HL-60/S4 (cell line): ENCODE data around the gene DNAJB6.
"Not testable (repeated sequence)": the region's sequence is repeated elsewhere in the genome, so short reads cannot be mapped to it uniquely, and the experiment has no call there.

Experiments used
- in situ Hi-C: fragments of 300-500 bp; cut with MboI; formaldehyde crosslinking; loops from 2 replicates; pipeline ENCODE4 v1.14.3; 2022; ENCODE audit warnings: low sequenced_read_pairs

Gene DNAJB6

DNA sequence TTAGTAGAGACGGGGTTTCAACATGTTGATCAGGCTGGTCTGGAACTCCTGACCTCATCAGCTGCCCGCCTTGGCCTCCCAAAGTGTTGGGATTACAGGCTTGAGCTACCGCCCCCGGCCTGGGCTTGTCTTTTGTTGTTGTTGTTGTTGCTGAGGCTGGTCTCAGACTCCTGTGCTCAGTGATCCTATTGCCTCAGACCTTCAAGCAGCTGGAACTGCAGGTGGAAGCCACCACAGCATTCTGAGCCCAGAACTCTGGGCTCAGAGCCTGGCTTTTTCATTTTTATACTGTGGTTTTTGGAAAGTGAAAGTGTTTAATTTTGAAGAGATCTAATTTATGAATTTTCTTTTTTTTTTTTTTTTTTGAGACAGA, 16.2 kb upstream of the DNAJB6 start:
- in situ Hi-C loops = no loop called here

DNA sequence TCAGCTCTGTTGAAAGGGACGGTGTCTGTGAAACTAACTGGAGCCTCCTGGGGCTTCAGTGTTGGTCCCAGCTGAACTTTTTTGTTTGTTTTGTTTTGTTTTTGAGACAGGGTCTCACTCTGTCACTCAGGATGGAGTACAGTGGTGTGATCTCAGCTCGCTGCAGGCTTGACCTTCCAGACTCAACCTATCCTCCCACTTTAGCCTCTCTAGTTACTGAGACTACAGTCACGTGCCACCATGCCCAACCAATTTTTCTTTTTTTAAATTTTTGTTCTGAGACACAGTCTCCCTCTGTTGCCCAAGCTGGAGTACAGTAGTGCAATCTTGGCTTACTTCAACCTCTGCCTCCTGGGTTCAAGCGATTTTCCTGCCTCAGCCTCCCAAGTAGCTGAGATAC, 13.4 kb upstream of the DNAJB6 start:
- in situ Hi-C loops = no loop called here

DNA sequence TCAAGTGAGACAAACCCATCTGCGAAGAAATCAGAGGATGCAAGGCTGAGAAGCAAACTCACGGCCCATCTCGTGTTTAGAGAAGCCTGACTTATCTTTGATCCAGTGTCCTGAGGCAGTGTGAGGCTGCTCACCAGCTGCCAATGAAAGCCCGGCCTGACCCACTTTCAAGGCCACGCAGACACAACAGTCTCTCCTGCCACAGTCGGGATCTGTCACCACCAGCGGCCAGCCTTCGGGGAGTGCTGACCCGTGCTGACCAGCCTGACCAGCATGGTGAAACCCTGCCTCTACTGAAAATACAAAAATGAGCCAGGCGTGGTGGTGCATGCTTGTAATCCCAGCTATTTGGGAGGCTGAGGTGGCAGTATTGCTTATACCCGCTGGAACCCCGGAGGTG, 7.4 kb upstream of the DNAJB6 start:
- in situ Hi-C loops = no loop called here

DNA sequence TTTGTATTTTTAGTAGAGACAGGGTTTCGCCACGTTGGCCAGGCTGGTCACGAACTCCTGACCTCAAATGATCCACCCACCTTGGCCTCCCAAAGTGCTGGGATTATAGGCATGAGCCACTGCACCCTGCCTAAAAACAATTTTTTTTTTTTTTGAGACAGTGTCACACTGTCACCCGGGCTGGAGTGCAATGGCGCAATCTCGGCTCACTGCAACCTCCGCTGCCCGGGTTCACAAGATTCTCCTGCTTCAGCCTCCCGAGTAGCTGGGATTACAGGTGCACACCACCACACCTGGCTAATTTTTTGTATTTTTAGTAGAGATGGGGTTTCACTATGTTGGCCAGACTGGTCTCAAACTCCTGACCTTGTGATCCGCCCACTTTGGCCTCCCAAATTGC, 6.2 kb upstream of the DNAJB6 start:
- in situ Hi-C loops = not testable (repeated sequence)

DNA sequence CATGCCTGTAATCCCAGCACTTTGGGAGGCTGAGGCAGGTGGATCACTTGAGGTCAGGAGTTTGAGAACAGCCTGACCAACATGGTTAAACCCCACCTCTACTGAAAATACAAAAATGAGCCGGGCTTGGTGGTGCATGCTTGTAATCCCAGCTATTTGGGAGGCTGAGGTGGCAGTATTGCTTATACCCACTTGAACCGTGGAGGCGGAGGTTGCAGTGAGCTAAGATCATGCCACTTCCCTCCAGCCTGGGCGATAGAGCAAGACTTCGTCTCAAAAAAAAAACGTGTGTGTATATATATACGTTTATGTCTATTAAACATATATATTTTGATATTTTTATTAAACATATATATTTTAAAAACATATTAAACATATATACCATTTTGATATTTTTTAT, 5.8 kb upstream of the DNAJB6 start:
- in situ Hi-C loops = not testable (repeated sequence)

DNA sequence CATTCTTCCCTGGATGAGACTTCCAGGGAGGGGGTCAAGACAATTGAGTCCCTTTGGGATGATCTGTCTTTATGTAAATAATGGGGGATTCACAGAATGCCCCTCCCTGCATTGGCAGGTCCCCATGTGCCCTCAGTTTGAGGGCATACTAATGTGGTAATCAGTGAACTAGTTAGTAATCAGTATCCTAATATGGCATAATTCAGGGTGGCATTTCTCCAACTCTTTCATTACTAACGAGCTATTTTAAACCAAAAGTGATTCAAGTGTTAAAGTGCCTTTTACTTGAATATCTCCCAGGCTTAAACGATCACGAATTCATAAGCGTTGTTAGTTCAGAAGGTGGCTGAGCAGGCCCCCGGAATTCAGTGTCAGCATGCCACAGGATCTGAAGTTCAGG, 1.6 kb upstream of the DNAJB6 start:
- in situ Hi-C loops = no loop called here

DNA sequence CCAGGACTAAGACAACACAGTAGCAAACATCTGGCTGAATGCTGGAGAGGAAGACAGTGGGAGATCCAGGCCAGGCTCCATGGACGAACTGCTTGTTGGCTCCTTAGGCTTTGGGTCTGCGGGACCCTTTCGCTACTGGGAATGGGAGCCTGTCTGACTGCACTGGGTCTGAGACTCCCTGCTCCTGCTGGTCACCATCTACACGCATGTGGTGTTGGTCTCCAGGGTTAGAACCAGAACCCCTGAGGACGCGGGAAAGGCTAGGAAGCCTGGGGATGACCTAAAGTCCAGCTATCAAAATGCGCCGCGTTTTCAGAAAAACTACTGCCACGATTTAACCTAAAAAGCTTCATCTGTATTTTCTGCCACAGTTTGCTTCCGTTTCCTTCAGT, 817 bp upstream of the DNAJB6 start:
- in situ Hi-C loops = no loop called here

DNA sequence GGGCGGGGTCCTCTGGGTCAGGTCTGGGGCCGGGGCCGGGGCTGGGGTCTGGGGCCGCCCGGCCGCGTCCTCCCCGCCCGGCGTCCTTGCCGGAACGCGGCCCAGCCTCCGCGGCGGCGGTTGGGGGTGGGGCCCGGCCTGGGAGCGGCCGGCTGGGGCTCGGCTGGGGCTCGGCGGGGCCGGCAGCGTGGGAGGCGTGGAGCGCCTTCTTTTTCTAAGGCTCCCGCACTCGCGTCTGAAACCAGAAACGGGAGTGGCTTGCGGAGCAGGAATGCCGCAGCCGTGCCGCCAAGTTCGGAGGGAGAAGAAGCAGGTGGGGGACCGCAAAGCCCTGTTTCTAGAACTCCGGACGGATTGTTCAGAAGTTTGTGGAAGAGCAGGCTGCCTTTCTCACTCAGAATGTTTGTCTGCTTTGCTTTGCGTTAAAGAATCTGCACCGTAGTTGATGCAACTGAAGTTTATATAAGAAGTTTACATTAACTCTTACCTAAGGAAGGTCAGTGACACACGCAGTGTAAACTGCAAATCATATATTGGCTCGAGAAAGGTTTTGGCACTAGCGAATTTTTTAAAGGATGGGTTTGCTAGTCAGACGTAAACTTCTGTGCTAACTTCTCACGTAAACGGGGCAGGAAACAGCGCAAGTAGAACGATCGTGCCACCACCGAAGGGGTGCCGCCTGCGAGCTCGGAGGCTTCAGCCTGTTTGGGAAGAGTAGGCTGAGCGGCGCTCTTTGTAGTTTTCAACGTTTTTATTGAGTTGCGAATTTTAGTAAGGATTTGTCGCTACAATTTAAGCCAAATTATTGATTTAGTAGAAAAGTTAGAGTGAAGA, 729 bp downstream of the DNAJB6 start:
- in situ Hi-C loops = no loop called here

DNA sequence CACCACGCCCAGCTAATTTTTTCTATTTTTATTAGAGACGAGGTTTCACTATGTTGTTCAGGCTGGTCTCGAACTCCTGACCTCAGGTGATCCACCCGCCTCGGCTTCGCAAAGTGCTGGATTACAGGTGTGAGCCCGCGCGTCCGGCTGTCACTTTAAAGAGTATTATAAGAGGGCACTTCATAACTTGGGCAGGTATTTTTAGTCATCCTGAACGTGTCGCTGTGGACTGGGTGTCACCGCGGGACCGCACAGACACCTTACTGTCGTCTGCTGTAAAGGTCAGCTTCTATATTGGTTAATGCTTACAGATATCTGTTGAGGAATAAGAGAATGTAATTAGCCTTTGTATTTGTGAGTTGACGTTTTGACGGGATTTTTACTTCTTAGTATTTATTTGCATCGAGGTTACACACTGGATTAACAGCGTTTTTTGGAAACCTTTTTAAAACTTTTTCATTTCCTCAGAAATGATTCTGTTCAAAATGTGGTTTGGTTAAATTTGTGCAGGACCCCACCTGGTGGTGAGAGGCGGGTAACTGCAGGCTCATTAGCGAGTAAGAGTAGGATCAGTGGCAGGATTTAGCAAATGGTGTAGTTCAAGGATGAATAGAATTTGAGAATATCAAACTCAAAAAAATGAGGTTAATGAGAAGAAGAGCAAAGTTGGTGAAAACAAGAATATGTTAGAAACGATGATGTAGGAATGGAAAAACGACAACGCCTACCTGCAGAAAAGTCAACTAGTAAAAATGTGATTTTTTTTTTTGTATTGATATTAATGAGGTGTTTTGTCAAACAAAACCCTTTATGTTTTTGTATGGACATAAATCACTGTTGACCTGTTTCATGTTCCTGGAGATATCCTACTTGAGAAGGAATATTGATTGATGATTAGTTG, 3.2 kb downstream of the DNAJB6 start:
- in situ Hi-C loops = no loop called here

DNA sequence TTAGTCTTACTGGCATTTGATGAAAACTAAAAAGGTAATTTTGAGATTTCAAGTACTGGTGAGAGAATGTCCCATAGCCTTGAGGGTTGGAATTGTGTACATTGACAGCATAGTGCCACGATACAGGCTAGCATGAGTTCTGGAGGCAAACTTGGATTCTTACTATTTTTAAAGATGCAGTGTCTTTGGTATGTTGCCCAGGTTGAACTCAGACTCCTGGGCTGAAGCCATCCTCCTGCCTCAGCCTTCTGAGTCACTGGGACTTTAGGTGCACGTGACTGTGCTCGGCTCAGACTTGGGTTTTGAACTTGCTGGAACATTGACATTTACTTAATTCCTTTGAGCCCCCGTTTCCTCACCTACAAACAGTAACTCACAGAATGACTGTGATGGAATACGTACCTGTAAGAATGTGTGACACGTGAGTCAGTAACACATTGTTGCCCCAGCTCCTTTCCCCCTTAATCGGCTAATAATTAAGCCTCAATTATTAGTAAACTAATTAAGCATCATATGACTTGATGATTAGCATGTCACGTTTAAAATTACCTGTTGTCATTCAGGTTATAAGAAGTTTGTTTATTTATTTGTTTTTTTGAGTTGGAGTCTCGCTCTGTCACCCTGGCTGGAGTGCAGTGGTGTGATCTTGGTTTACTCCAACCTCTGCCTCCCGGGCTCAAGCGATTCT, 10.6 kb downstream of the DNAJB6 start:
- in situ Hi-C loops = no loop called here

DNA sequence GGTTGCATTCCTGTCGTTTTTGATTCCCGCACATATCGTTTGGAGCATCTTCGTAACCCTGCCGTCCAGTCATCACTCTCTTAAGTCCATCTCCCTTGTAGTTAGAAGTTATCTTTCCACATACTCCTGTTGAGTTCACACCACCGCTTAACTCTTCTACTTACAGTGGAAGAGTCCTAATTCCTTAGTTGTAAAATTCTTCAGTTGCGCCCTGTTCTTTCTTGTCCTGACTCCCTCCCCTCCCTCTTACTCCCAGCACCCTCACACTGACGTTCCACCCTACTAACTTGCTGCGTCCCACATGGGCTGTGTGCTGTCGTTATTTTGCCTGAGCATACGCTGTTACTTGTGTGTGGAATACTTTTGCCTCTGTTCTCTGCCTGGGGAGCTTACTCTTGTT, 11.7 kb downstream of the DNAJB6 start:
- in situ Hi-C loops = no loop called here

DNA sequence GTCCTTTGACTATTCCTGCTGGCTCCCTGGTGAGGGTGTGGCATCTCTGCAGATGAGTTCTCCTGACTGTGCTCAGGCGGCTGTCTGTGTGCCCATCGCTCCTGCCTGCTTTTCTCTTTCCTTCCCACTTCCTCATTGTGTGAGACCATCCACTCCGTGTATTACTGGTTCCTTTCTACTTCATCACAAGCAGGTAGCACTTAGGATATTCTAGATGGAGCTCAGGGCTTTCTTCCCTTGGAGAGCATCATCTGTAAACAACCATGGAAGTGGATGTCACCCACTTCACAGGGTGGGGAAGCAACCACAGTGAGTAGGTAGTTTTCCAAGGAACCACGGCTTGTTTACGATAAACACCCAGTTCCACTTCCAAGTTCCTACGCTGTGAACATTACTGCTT, 15.7 kb downstream of the DNAJB6 start:
- in situ Hi-C loops = no loop called here

DNA sequence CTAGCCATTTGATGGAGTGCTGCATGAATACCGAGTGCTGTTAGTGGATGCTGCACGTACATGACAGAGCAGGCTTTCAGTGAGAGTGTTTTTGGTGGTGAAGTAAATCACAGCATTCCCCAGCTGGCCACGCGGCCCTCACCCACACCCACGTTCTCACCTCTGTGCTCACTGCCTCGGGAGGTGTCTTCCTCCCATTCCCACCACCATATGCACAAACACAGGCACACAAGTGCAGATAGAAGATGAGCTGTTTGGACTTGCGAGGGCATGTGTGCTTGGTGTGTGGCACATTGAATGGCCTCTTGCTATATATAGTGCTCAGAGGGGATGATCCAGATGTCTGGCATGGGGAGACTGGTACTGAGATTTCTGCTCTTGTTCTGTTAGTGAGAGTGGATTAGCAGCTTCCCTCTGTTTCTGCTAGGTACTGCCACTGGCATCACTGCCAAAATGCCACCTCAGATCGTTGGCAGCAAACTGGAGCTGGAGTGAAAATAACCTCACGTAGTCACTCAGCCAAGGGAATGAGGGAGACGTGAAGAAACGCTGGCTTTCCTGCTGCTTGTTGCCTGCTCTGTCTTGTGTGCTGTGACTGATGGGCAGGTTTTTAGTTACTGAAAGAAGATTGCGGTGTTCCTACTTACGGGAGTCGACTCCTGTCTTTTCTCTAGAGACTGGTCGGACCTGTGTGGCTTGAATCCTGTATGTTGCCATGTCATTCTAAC, 19.1 kb downstream of the DNAJB6 start:
- in situ Hi-C loops = no loop called here

DNA sequence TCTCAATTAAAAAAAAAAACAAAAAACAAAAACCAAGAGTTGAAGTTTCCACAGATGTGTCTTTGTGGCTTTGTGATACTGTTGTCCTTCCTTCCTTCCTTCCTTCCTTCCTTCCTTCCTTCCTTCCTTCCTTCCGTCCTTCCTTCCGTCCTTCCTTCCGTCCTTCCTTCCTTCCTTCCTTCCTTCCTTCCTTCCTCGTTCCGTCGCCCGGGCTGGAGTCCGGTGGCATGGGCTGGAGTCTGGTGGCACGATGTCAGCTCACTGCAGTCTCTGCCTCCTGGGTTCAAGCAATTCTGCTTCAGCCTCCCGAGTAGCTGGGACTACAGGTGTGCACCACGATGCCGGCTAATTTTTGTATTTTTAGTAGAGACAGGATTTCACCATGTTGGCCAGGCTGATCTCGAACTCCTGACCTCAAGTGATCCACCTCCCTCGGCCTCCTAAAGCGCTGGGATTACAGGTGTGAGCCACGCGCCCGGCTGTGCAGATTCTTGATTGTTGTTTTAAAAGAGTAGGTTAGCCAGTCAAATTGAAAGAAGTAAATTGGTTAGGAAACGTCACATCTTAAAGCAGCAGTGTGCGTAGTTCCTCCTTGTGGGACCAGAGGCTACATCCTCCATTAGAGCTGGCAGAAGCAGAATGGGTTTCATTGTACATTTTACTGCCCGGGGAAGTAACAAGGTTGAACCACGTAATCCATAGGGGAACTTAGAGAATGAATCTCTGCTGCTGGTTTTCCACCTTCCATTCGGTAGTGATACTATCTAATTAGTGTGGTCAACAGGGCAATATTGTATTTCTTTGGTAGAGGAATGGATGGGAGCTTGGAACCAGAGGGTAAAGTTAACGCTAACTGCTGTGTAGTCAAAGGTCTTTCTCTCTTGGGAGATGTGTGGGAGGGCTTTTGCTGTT, 20.6 kb downstream of the DNAJB6 start:
- in situ Hi-C loops = no loop called here

DNA sequence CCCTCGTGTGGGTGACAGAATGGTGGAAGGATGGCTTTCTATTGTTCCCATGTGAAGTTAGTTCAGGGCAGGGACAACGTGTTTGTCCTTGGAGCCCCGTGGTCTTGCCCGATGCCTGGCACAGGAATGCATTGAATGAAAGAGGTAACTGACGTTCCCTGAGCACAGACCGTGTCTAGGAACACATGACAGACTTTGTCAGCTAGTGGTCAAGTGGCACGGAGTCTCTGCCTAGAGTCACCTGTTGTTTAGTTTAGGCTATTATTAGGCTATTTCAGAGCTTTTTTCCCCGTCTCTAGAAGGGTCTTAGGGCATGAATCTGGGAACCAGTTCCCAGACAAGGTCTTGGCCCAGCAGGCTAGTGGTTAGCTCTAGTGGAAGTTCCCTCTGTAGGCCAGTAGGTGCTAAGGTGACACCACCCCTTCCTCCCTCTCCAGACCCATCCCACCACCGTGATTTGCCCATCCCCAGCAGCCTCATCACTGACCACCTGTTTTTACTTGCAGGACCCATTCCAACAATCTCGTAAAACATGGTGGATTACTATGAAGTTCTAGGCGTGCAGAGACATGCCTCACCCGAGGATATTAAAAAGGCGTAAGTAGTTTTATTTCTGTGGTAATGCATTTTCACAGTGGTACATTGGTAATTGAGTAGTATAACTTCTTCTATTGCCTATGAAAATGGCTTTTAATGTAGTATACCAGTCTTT, 21.4 kb downstream of the DNAJB6 start:
- in situ Hi-C loops = no loop called here

DNA sequence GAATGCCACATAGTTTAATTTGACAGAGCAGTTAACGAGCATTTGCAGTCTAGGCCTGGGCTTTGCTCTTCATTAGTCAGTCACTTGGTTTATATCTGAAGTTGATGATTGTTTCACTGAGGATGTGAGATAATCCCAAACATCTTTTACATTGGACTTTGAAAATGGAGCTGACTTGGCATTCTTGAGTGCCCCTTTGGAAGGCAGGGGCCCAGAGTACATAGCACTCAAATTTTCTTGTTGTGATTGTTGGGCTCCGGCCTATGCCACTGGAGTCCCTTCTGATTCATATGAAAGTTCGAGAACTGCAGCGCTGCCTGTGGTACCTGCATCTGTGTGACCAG, 21.9 kb downstream of the DNAJB6 start:
- in situ Hi-C loops = no loop called here

DNA sequence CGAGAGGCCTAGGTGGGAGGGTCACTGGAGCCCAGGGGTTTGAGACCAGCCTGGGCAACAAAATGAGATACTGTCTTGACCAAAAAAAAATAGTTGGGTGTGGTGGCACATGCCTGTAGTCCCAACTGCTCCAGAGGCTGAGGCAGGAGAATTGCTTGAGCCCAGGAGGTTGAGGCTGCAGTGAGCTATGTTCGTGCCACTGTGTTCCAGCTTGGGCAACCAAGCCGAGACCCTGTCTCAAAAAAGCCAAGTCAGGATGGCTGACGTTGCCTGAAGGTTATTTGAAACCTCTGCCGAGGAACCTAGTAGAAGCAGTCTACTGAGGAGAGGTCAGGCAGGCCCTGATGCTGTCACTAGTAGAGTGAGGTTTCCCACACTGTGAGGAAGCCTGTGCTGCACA, 22.8 kb downstream of the DNAJB6 start:
- in situ Hi-C loops = no loop called here

DNA sequence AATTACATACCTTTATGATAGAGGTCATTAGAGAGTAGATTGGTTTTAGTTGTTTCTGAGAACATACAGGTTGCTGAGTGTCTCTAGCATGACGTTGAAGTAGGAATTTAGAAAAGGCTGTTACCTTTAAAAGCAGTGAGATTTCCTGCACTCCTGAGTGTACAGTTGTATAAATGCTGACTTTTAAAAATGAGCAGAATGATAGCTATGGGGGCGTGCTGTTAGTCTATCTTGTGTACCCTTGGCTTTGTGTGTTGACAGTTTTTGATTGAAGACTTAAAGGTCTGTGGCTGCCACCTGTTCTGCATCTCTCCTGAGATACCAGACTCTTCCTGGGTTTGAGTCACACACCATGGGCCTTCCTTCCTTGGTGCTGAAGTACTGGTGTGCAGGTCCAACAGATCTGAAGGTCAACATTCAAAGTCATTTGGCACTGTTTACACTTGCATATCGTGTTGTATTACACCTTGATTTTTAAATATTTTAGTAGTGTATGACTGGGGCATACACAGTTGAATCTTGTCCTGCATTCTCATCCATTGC, 23.8 kb downstream of the DNAJB6 start:
- in situ Hi-C loops = no loop called here

DNA sequence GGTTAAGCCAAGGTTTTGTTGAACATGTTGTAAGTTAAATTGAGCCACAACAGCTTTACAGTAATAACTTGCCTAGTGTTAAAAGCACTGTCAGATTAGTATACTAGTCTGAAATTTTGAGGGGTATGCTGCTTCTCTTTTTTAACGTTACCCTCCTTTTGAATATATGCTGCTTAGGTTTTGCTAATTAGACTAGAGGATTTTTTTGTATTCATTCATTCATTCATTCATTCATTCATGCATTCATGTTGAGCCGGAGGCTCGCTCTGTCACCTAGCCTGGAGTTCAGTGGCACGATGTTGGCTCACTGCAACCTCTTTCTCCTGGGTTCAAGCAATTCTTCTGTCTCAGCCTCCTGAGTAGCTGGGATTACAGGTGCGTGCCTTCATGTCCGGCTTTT, 24.7 kb downstream of the DNAJB6 start:
- in situ Hi-C loops = no loop called here
